Astrocyte of the spinal cord (primary cell): Measurements from ENCODE around the gene OLAH.

ENCODE experiments used
- DNase-seq: peaks from one replicate; pipeline ENCODE4 v3.0.0; 2011; ENCODE audit warnings: low read depth, low spot score
- H3K4me3 ChIP-seq: 2 replicates; pipeline ENCODE4 v1.5.1; 2011; ENCODE audit warnings: low read depth, mild to moderate bottlenecking, low read length, moderate library complexity
- in situ Hi-C: cut with HindIII; loops from 2 replicates; pipeline ENCODE4 v1.10.0; 2017; ENCODE audit warnings: low sequenced_read_pairs
- TF ChIP-seq, protein P1 (sequence below): IDR thresholded peaks from 2 replicates; pipeline ENCODE4 v1.5.1; 2012; ENCODE audit warnings: low read depth, mild to moderate bottlenecking, low read length, inconsistent platforms

OLAH gene

DNA sequence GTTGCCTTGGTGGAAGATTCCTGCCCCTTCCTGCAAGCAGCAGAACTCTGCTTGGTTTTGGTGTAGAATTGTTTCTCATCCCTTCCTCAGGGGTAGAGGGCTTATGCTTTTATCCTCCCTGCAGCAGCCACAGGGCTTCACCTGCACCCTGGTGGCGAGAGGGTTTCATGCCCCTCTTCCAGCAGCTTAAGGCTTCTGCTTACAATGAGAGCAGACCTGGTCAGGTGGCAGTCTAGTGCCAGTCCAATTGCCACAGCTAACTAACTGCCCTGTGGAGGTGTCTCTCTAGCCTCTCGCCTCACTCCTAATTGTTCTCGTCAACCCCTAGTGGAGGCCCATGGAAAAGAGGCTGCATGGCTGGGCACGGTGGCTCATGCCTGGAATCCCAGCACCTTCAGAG lies 25.5 kb downstream of the OLAH start:
- in situ Hi-C loops: no loop called here
- no peak overlapping the region for H3K4me3 ChIP-seq
- no peak for DNase-seq
- TF ChIP-seq, protein P1, sequence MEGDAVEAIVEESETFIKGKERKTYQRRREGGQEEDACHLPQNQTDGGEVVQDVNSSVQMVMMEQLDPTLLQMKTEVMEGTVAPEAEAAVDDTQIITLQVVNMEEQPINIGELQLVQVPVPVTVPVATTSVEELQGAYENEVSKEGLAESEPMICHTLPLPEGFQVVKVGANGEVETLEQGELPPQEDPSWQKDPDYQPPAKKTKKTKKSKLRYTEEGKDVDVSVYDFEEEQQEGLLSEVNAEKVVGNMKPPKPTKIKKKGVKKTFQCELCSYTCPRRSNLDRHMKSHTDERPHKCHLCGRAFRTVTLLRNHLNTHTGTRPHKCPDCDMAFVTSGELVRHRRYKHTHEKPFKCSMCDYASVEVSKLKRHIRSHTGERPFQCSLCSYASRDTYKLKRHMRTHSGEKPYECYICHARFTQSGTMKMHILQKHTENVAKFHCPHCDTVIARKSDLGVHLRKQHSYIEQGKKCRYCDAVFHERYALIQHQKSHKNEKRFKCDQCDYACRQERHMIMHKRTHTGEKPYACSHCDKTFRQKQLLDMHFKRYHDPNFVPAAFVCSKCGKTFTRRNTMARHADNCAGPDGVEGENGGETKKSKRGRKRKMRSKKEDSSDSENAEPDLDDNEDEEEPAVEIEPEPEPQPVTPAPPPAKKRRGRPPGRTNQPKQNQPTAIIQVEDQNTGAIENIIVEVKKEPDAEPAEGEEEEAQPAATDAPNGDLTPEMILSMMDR: no peak

DNA sequence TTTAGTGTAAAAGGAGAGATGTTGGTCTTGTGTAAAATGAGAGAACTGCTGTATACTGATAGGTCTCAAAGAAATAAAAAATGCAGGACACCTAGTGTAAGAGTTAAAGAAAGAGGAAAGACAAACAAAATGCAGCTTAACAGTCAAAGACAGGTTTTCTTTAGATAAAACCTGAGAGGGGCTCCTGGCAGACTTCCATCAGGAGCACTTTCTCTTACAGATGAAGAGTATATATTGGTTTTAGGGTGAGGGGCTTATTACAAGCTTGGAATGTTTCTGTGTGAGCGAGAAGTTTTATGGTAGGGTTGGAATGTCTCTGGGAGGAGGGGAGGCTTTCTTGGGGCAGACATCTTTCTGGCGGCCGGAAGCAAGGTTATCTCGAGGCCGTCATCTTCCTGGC lies 28.6 kb downstream of the OLAH start:
- in situ Hi-C loops: no loop called here
- TF ChIP-seq, protein P1: no peak
- H3K4me3 ChIP-seq: no peak overlapping the region
- DNase-seq: no peak

DNA sequence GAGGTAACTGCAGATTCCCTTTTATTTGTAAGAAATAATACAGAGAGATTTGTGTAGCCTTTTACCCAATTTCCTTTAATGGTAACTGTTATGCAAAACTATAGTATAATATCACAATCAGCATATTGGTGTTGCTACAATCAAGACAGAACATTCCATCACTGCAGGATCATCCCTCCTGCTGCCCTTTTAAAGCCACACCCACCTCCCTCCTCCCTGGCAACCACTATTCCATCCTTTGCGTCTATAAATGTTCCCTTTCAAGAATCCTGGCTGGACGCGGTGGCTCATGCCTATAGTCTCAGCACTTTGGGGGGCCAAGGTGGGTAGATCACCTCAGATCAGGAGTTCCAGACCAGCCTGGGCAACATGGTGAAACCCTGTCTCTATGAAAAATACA lies 31.7 kb downstream of the OLAH start:
- TF ChIP-seq, protein P1: no peak
- DNase-seq: no peak
- in situ Hi-C loops: no loop called here
- H3K4me3 ChIP-seq: no peak overlapping the region

DNA sequence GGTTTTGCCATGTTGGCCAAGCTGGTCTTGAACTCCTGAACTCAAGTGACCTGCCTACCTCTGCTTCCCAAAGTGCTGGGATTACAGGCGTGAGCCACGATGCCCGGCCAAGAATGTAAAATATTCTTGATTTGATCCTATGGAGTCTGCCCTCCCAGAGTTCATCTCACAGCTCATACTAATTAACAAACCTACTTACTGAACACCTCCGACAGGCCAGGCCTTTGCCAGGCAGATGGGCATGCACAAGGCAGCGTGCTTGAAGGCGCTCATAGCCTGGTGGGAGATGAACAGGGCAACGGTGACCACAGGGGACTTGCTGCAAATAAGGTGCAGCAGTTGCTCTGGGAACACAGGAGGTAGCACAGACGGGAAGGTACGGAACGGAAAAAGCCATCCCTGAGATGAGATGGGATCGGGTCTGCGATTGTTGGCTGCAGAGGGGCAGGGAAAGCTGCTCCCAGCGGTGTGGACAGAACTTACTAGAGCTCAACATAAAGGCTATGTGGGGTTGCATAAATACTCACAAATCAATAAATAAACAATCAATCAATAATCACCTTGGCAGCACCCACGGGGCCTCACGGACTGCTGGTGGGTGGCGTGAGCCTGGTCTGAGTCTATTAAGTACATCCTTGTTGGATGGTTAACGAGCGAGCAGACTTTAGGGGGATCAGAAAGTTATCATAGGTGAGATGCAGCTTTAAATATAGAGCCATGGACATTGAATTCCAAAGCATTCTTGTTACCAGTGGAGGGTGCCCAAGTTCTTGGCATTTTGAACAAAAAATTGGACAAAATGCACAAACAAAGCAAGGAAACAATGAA lies 40.1 kb downstream of the OLAH start:
- H3K4me3 ChIP-seq: peak overlapping the region; percentile 44
- TF ChIP-seq, protein P1: no peak

DNA sequence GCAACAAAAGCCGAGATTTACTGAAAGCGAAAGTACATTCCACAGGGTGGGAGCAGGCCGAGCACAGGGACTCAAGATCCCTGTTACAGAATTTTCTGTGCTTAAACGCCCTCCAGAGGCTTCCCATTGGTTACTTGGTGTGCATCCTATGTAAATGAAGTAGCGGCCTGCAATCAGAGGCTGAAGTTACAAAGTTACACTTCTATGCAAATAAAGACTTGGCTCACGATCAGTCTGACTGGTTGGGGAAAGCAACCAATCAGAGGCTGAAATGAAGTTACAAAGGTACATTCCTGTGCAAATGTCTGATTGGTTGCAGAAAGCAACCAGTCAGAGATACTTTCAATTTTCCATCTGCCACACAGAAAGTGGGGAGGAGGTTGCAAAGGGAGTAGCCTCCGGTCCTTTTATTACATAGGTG lies 40.8 kb downstream of the OLAH start:
- in situ Hi-C loops: no loop called here

More for the DNA sequence above, 40.1 kb downstream of the OLAH start:
- in situ Hi-C loops: no loop called here
- DNase-seq: no peak

DNA sequence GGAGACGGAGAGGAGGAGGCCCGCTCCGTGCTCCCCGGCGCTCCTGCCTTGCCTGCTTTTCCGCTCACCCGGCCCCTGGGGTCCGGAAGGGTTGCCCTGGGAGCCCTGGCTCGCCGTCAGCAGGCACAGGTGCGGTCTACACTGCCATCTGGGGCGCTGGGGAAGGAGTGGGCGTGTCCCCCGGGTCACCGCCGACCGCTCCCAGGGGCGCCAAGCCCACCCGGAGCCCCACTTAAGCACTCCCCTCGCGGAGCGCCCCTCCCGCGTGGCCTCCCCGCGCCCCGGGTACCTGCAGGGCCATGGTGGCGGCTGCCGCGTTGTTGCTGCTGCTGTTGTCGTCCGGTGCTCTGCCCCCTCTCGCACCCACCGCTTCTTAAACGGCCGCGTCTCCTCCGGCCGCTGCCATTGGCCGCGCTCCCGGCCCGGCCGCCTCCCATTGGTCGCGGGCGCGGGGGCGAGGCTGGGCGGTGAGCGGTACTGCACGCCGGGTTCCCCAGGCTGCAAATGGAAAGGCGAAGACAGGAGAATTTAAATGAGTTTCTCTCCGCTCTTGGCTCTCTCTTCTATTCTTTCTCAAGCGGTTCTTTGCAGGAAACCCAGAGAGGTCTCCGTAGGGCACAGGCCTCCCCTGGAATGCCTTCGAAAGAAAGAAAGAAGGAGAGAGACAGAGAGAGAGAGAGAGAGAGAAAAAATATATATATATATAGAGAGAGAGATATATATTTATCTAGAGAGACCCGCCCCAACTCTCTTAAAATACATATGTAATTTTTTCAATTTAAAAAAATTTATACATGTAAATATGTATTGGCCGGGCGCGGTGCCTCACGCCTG lies 44.9 kb downstream of the OLAH start, which contains the start of gene ACBD7:
ACBD7 (minus strand) TSS at position 349 of the 834 bp plus-strand sequence; CDS start at position 301, 48 bp downstream.
- DNase-seq: peak; percentile 83
- TF ChIP-seq, protein P1: peak; percentile 29
- in situ Hi-C loops: no loop called here
- H3K4me3 ChIP-seq: peak within 1 kb of the TSS; percentile 49

More for the DNA sequence above, 40.8 kb downstream of the OLAH start:
- H3K4me3 ChIP-seq: peak overlapping the region; percentile 44
- DNase-seq: peak; percentile 97
- TF ChIP-seq, protein P1: no peak
